ENCODE measurements around the gene TMEM53. TPM values are rescaled to one million over a fixed set of nuclear protein-coding genes. Genes with fewer than 3 reads are reported as not detected.
"Not testable (repeated sequence)": the region's sequence is repeated elsewhere in the genome, so short reads cannot be mapped to it uniquely, and the experiment has no call there.

Gene TMEM53
- total and polyA plus RNA-seq, 11 donors, result 8.5 to 20.0 (median 12.5) TPM

DNA sequence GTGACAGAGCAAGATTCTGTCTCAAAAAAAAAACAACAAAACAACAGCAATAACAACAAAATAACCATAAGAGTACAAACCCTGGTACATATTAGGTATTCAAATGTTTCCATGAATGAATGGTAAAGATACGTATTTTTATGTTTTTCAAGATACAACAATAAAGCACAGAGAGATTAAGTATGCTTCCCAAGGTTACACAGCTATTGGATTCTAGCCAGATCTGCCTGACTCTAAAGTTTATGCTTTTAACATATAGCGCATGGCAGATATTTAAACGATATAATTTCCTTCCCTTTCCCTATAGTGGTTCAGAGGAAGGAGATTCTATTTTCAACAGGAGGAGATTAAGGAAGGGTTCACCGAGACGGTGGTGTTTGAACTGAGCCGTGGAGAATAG, 31.2 kb upstream of the TMEM53 start:
- intact Hi-C loops (cut with DNase I), result no loop called here
- WGBS, 4 donors, result 69 to 73% (median 72%) methylated on average over 6 of the region's 6 CpGs
- H3K27me3 ChIP-seq, result no peaks in the 10 kb centered on the region
- H3K4me3 ChIP-seq, result no peak overlapping the region
- ATAC-seq (no peak), DNase-seq (no peak)
- no peak for TF ChIP-seq POLR2A (IDR thresholded peaks at IDR 0.05)
- TF ChIP-seq, protein P1, sequence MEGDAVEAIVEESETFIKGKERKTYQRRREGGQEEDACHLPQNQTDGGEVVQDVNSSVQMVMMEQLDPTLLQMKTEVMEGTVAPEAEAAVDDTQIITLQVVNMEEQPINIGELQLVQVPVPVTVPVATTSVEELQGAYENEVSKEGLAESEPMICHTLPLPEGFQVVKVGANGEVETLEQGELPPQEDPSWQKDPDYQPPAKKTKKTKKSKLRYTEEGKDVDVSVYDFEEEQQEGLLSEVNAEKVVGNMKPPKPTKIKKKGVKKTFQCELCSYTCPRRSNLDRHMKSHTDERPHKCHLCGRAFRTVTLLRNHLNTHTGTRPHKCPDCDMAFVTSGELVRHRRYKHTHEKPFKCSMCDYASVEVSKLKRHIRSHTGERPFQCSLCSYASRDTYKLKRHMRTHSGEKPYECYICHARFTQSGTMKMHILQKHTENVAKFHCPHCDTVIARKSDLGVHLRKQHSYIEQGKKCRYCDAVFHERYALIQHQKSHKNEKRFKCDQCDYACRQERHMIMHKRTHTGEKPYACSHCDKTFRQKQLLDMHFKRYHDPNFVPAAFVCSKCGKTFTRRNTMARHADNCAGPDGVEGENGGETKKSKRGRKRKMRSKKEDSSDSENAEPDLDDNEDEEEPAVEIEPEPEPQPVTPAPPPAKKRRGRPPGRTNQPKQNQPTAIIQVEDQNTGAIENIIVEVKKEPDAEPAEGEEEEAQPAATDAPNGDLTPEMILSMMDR (IDR thresholded peaks at IDR 0.05), result no peak
- peaks cover 0 to 11% (median 0%) of the 10 kb centered on the region in 12 donors for H3K4me1 ChIP-seq
- H3K27ac ChIP-seq, result no peak overlapping the region
- no peaks in the 10 kb centered on the region for H3K9me3 ChIP-seq
- H3K36me3 ChIP-seq, result no peaks in the 10 kb centered on the region

DNA sequence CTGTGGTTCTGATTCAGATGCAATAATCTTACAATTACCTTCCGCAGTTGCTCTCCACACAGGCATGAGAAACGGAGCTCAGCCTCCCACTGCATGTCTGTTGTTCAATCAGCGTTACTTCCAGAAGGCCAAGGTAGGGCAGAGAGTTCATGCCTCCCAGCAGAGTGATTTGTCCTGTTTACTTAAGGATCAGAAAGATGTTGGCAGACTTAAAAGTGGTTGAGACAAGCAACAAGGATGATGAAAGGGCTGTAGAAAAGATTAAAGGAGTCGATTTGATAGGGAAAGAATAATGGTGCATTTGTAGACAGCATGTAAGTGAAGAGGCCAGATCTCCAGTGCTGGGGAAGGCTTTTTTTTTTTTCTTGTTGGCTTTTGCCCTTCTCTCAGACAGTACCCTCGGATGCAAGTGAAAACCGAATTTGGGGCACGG, 26.9 kb upstream of the TMEM53 start:
- Histone ChIP-seq H3K4me1 (peaks cover 0 to 17% (median 0%) of the 10 kb centered on the region in 12 donors), H3K27ac (no peak overlapping the region), H3K27me3 (no peaks in the 10 kb centered on the region), H3K9me3 (no peaks in the 10 kb centered on the region), H3K4me3 (no peak overlapping the region), H3K36me3 (no peaks in the 10 kb centered on the region)
- intact Hi-C loops (cut with DNase I), result no loop called here
- no peak for TF ChIP-seq POLR2A (IDR thresholded peaks at IDR 0.05)
- TF ChIP-seq, protein P1 (IDR thresholded peaks at IDR 0.05), result no peak
- ATAC-seq, result no peak
- WGBS, 4 donors, result 72 to 83% (median 82%) methylated on average over 7 of the region's 7 CpGs
- no peak for DNase-seq

DNA sequence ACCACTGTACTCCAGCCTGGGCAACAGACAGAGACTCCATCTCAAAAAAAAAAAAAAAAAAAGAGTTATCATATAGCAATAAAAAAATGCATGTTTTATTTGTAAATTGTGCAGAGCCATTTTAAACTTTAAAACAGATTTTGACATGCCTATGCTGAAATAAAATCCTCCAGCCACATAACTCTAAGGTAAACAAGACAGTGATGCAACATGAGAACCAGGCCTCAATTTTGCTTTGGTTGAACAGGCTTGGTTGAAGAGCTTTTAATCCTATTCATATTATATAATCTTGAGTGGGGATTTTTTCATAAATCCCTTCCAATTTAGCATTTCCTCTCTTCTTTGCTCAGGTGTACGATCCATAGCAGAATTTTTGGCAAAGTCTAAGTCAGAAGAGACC, 26.3 kb upstream of the TMEM53 start:
- no peak for TF ChIP-seq POLR2A (IDR thresholded peaks at IDR 0.05)
- TF ChIP-seq, protein P1 (IDR thresholded peaks at IDR 0.05), result no peak
- no peak overlapping the region for H3K27ac ChIP-seq
- intact Hi-C loops (cut with DNase I), result no loop called here

DNA sequence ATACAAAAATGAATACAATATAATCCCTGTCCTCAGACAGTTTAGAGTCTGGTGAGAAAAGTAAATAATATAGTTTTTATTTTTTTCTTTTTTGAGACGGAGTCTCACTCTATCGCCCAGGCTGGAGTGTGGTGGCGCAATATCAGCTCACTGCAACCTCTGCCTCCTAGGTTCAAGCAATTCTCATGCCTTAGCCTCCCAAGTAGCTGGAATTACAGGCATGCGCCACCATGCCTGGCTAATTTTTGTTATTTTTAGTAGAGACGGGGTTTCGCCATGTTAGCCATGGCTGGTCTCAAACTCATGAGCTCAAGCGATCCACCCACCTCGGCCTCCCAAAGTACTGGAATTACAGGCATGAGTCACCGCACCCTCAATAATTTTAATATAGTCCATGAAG, 25.1 kb upstream of the TMEM53 start:
- H3K4me3 ChIP-seq; H3K27ac ChIP-seq; H3K27me3 ChIP-seq; ATAC-seq; H3K9me3 ChIP-seq; H3K36me3 ChIP-seq; DNase-seq; intact Hi-C loops (cut with DNase I): not testable (repeated sequence)
- 81 to 96% (median 93%) methylated on average over 9 of the region's 9 CpGs for WGBS, 4 donors
- H3K4me1 ChIP-seq, result peaks cover 0 to 17% (median 0%) of the 10 kb centered on the region in 12 donors

More for the DNA sequence above, 26.3 kb upstream of the TMEM53 start:
- ATAC-seq (no peak), DNase-seq (no peak)
- Histone ChIP-seq H3K36me3 (no peaks in the 10 kb centered on the region), H3K9me3 (no peaks in the 10 kb centered on the region), H3K4me3 (no peak overlapping the region), H3K27me3 (no peaks in the 10 kb centered on the region), H3K4me1 (peaks cover 0 to 17% (median 0%) of the 10 kb centered on the region in 12 donors)
- 75 to 88% (median 80%) methylated on average over 1 of the region's 1 CpG for WGBS, 4 donors

DNA sequence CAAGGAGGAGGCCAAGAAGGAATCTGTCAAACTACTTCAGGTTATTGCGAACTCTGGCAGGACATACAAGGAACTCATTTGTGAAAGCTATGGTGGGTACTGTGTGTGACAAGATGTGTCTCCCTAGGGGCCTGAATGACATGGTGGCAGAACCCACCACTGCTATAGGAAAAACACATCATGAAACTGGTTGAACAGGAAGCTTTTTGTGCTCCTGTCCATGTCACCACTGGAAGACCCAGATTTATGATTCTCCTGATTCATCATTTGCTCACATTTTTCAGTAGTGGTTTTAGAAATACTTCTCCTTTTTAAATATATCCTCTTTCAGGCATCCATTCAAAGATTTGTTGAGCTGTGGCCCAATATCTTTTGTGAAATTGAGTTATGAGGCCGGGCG, 23.9 kb upstream of the TMEM53 start:
- Histone ChIP-seq H3K4me3 (no peak overlapping the region), H3K27me3 (no peaks in the 10 kb centered on the region), H3K36me3 (no peaks in the 10 kb centered on the region), H3K9me3 (no peaks in the 10 kb centered on the region), H3K27ac (no peak overlapping the region), H3K4me1 (peaks cover 0 to 17% (median 0%) of the 10 kb centered on the region in 12 donors)
- no peak for TF ChIP-seq POLR2A (IDR thresholded peaks at IDR 0.05)
- TF ChIP-seq, protein P1 (IDR thresholded peaks at IDR 0.05), result no peak
- intact Hi-C loops (cut with DNase I), result no loop called here
- no peak for DNase-seq
- ATAC-seq, result no peak
- 88 to 97% (median 93%) methylated on average over 3 of the region's 3 CpGs for WGBS, 4 donors

All from heart left ventricle (tissue), 16 donors.